CD4-positive, alpha-beta T cell (primary cell): ENCODE measurements around the gene MEFV. TPM values are rescaled to one million over a fixed set of nuclear protein-coding genes. Genes with fewer than 3 reads are reported as not detected.

Source experiments
- ATAC-seq: fragments of 200-7000 bp; cut with Tn5 transposase; one replicate; pipeline ENCODE4 v1.10.0; 2022; ENCODE audit warnings: mild to moderate bottlenecking; ENCODE audit not compliant: poor library complexity
- CTCF ChIA-PET: fragments of 350-600 bp; sonication (Branson Sonifier 250); formaldehyde crosslinking; loops from one replicate; lab custom pipeline; 2021; ENCODE audit warnings: antibody characterized with exemption, inconsistent platforms; lab: Charles Lee
- POLR2A ChIA-PET: fragments of 350-600 bp; sonication (Branson Sonifier 250); formaldehyde crosslinking; loops from one replicate; lab custom pipeline; 2021; ENCODE audit warnings: antibody characterized with exemption, inconsistent platforms; lab: Charles Lee
- DNase-seq, 14 experiments: peaks; one replicate each; pipeline ENCODE4 v3.0.0-alpha.2; 2013 to 2020; ENCODE audit warnings: mixed read lengths in 2 of 14
- H3K27ac ChIP-seq, 2 donors: one replicate each; pipeline versions ENCODE4 v1.5.1 to v1.7.0; 2013; ENCODE audit warnings: low read length in 2 of 2, low read depth in 1 of 2, mild to moderate bottlenecking in 1 of 2
- H3K27me3 ChIP-seq, 2 experiments: 1 replicate in 1 of 2; 2 replicates in 1 of 2; pipeline versions ENCODE4 v1.6.1 to v1.7.0; 2013; ENCODE audit warnings: low read length in 2 of 2, control low read depth in 1 of 2, mild to moderate bottlenecking in 1 of 2, moderate library complexity in 1 of 2; ENCODE audit not compliant: insufficient read depth in 2 of 2, control insufficient read depth in 1 of 2
- H3K36me3 ChIP-seq: one replicate; pipeline ENCODE4 v1.6.1; 2013; ENCODE audit warnings: low read length, control low read depth; ENCODE audit not compliant: insufficient read depth
- H3K4me1 ChIP-seq: one replicate; pipeline ENCODE4 v1.6.1; 2013; ENCODE audit warnings: low read length, control low read depth; ENCODE audit not compliant: insufficient read depth
- H3K4me3 ChIP-seq: one replicate; pipeline ENCODE4 v1.5.1; 2013; ENCODE audit warnings: mild to moderate bottlenecking, low read length, moderate library complexity
- H3K9me3 ChIP-seq, 2 experiments: 1 replicate in 1 of 2; 2 replicates in 1 of 2; pipeline versions ENCODE4 v1.6.1 to v1.7.0; 2013; ENCODE audit warnings: low read length in 2 of 2, mild to moderate bottlenecking in 2 of 2, control low read depth in 1 of 2, moderate library complexity in 1 of 2; ENCODE audit not compliant: control insufficient read depth in 1 of 2, insufficient read depth in 1 of 2
- H3K27ac Mint-ChIP-seq: one replicate; pipeline ENCODE4 v1.8.0; 2020; ENCODE audit warnings: mixed read lengths
- H3K27me3 Mint-ChIP-seq: one replicate; pipeline ENCODE4 v1.8.0; 2021; ENCODE audit warnings: mixed read lengths
- H3K36me3 Mint-ChIP-seq: one replicate; pipeline ENCODE4 v1.8.0; 2021; ENCODE audit warnings: low read depth, mixed read lengths
- H3K4me1 Mint-ChIP-seq: one replicate; pipeline ENCODE4 v1.8.0; 2021; ENCODE audit warnings: low read depth, mixed read lengths
- H3K4me3 Mint-ChIP-seq: one replicate; pipeline ENCODE4 v1.8.0; 2020; ENCODE audit warnings: mild to moderate bottlenecking, mixed read lengths
- H3K9me3 Mint-ChIP-seq: one replicate; pipeline ENCODE4 v1.8.0; 2020; ENCODE audit warnings: mixed read lengths
- intact Hi-C, 2 experiments: fragments of 100-400 bp; cut with DNase I in 1 of 2; cut with micrococcal nuclease in 1 of 2; formaldehyde crosslinking; loops; one replicate each; pipeline versions ENCODE4 v1.15.1 to v1.9.0; 2023 to 2025; cut with DNase I, micrococcal nuclease
- total RNA-seq, 174 experiments: library from RNA in 2 of 174; stranded (reverse) in 2 of 174; gene quantifications; one replicate each; pipeline ENCODE4 v1.2.3 and lab custom pipeline; 2021 to 2026
- TF ChIP-seq, protein P1 (sequence below): fragments of 200-600 bp; IDR thresholded peaks from one replicate; pipeline ENCODE4 v1.8.0; 2022; ENCODE audit warnings: antibody characterized with exemption, mild to moderate bottlenecking

The MEFV gene
- total RNA-seq, 2 experiments from 2014 or later: 0.60 to 0.73 TPM

DNA sequence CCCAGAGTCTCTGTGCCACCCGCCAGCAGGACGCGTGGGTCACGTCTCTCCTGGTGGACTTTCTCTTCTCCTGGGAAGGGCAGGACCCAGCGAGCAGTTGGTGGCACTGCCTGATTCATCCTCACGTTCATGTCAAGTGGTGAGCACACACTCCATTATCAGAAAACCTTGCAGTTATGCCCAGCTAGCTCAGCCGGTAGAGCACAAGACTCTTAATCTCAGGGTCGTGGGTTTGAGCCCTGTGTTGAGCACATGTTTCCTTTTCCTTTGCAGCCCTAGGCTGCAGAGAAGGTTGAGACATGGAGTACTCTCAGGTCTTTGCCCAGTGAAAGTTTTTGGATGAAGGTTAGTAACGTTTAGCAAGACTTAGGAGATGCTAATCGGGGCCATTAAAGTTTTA lies 60.5 kb downstream of the MEFV start:
- H3K27ac ChIP-seq: no peak overlapping the region
- ATAC-seq (no peak), DNase-seq (no peak)
- no peak overlapping the region for H3K4me3 Mint-ChIP-seq
- no peak overlapping the region for H3K4me3 ChIP-seq
- peaks cover under 1% of the 10 kb centered on the region for H3K9me3 Mint-ChIP-seq
- intact Hi-C loops: no loop called here
- TF ChIP-seq, protein P1, sequence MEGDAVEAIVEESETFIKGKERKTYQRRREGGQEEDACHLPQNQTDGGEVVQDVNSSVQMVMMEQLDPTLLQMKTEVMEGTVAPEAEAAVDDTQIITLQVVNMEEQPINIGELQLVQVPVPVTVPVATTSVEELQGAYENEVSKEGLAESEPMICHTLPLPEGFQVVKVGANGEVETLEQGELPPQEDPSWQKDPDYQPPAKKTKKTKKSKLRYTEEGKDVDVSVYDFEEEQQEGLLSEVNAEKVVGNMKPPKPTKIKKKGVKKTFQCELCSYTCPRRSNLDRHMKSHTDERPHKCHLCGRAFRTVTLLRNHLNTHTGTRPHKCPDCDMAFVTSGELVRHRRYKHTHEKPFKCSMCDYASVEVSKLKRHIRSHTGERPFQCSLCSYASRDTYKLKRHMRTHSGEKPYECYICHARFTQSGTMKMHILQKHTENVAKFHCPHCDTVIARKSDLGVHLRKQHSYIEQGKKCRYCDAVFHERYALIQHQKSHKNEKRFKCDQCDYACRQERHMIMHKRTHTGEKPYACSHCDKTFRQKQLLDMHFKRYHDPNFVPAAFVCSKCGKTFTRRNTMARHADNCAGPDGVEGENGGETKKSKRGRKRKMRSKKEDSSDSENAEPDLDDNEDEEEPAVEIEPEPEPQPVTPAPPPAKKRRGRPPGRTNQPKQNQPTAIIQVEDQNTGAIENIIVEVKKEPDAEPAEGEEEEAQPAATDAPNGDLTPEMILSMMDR: no peak
- H3K4me1 Mint-ChIP-seq: peaks cover 6% of the 10 kb centered on the region
- peaks cover 0 to 37% of the 10 kb centered on the region in 2 experiments for H3K9me3 ChIP-seq
- H3K36me3 ChIP-seq: no peaks in the 10 kb centered on the region
- ChIA-PET CTCF (no interaction called here), POLR2A (no interaction called here)
- H3K27ac Mint-ChIP-seq: no peak overlapping the region
- no peaks in the 10 kb centered on the region for H3K36me3 Mint-ChIP-seq
- H3K27me3 ChIP-seq: peaks cover 43 to 55% of the 10 kb centered on the region in 2 experiments
- H3K27me3 Mint-ChIP-seq: peaks cover 58% of the 10 kb centered on the region
- H3K4me1 ChIP-seq: peaks cover 13% of the 10 kb centered on the region

DNA sequence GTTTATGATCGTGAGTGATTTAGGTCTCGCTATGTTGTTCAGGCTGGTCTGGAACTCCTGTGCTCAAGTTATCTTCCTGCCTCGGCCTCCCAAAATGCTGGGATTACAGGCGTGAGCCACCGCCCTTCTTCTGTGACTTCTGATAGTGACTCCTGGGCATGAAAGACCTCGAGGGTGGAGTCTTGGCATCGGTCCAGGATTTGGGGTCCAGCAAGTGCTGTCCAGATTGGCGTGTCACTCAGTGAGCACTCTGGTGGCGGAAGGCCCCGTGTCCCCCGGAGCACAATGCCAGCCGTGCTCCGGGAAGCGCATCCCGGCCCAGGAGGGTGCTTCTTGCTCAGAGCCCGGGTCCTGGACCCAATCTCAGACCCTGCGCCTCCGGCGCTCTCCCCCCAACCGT lies 61.6 kb downstream of the MEFV start:
- DNase-seq: no peak
- CTCF ChIA-PET: no interaction called here
- Mint-ChIP-seq H3K4me1 (peaks cover 16% of the 10 kb centered on the region), H3K4me3 (no peak overlapping the region), H3K27me3 (peaks cover 69% of the 10 kb centered on the region), H3K36me3 (no peaks in the 10 kb centered on the region), H3K27ac (no peak overlapping the region), H3K9me3 (peaks cover 3% of the 10 kb centered on the region)
- no peak for ATAC-seq
- intact Hi-C loops: no loop called here
- TF ChIP-seq, protein P1: no peak
- no peak overlapping the region for H3K4me3 ChIP-seq
- H3K9me3 ChIP-seq: peaks cover 5 to 45% of the 10 kb centered on the region in 2 experiments
- peaks cover 54 to 67% of the 10 kb centered on the region in 2 experiments for H3K27me3 ChIP-seq
- POLR2A ChIA-PET: no interaction called here
- no peaks in the 10 kb centered on the region for H3K36me3 ChIP-seq
- no peak overlapping the region for H3K27ac ChIP-seq
- H3K4me1 ChIP-seq: peaks cover 25% of the 10 kb centered on the region

DNA sequence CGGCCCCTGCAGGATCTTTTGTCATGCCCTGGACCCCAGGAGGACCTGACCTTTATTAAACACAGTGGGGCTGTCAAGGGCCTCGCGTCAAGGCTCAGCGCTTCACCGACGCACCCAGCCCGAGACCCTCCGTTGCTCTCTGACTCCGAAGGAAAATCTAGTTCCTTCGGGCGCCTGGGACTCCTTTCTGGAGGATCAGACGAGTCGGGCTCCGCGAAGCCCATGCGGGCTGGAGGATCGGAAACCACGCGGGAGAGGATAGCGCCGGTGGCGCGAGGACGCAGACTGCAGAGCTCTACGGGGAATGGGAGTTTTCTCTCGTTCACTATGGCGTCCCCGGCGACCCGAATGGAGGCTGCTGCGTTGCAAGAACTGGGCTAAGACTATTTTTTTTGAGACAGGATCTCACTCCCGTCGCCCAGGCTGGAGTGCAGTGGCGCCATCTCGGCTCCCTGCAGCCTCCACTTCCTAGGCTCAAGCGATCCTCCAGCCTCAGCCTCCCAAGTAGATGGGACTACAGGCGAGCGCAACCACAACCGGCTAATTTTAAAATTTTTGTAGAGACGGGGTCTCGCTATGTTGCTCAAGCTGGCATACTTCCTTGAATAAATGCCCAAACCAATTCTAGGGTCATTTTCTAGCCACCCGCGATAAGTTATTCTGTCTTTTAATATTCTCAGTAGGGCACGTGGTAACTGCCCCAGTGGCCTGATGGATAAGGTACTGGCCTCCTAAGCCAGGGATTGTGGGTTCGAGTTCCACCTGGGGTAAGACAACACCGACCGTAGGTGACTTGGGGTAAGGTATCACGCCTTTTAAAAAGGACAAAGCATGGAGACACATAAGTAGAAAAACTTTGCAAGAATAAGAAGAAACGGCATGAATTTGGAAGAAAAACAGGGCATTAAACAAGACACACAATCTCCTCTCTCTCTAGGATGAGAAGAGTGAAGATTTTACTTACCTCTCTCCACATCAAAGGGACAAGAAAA lies 62.9 kb downstream of the MEFV start:
- CTCF ChIA-PET: no interaction called here
- Histone ChIP-seq H3K27me3 (peaks cover 67 to 80% of the 10 kb centered on the region in 2 experiments), H3K36me3 (no peaks in the 10 kb centered on the region), H3K4me1 (peaks cover 37% of the 10 kb centered on the region), H3K9me3 (peaks cover 5 to 55% of the 10 kb centered on the region in 2 experiments), H3K27ac (no peak overlapping the region), H3K4me3 (no peak overlapping the region)
- ATAC-seq (no peak), DNase-seq (no peak)
- POLR2A ChIA-PET: no interaction called here
- intact Hi-C loops: no loop called here
- Mint-ChIP-seq H3K27me3 (peaks cover 80% of the 10 kb centered on the region), H3K9me3 (peaks cover 3% of the 10 kb centered on the region), H3K27ac (no peak overlapping the region), H3K36me3 (no peaks in the 10 kb centered on the region), H3K4me3 (no peak overlapping the region), H3K4me1 (peaks cover 29% of the 10 kb centered on the region)
- TF ChIP-seq, protein P1: no peak
